Liver (tissue), 9 donors: ENCODE measurements around the gene PLEKHA5. TPM values are rescaled to one million over a fixed set of nuclear protein-coding genes. Genes with fewer than 3 reads are reported as not detected.

Experiments used
- DNase-seq: peaks from one replicate; pipeline ENCODE4 v3.0.0-alpha.2; 2017; ENCODE audit warnings: low spot score
- H3K27ac ChIP-seq, 2 donors: one replicate each; pipeline ENCODE4 v1.7.0; 2013; ENCODE audit warnings: inconsistent platforms in 2 of 2, low read length in 2 of 2, control low read depth in 1 of 2, low read depth in 1 of 2, mild to moderate bottlenecking in 1 of 2
- H3K27me3 ChIP-seq, 4 donors: one replicate each; pipeline versions ENCODE4 v1.6.1 to v1.7.0; 2013; ENCODE audit warnings: low read length in 3 of 4, inconsistent platforms in 1 of 4, mild to moderate bottlenecking in 1 of 4, moderate library complexity in 1 of 4; ENCODE audit not compliant: control insufficient read depth in 4 of 4, insufficient read depth in 4 of 4
- H3K36me3 ChIP-seq, 4 donors: one replicate each; pipeline versions ENCODE4 v1.6.1 to v1.7.0; 2013; ENCODE audit warnings: low read length in 3 of 4, mild to moderate bottlenecking in 3 of 4, low read depth in 1 of 4, moderate library complexity in 1 of 4; ENCODE audit not compliant: control insufficient read depth in 4 of 4, insufficient read depth in 3 of 4
- H3K4me1 ChIP-seq, 4 donors: one replicate each; pipeline versions ENCODE4 v1.6.1 to v1.7.0; 2013; ENCODE audit warnings: low read length in 3 of 4, mild to moderate bottlenecking in 3 of 4, moderate library complexity in 1 of 4; ENCODE audit not compliant: control insufficient read depth in 4 of 4, insufficient read depth in 4 of 4
- H3K4me3 ChIP-seq, 3 donors: one replicate each; pipeline versions ENCODE4 v1.6.1 to v1.7.0; 2013; ENCODE audit warnings: low read length in 3 of 3, control low read depth in 1 of 3, low read depth in 1 of 3, mild to moderate bottlenecking in 1 of 3
- H3K9ac ChIP-seq, 2 donors: one replicate each; pipeline ENCODE4 v1.7.0; 2013; ENCODE audit warnings: low read length in 2 of 2, mild to moderate bottlenecking in 2 of 2, moderate library complexity in 2 of 2, control low read depth in 1 of 2, low read depth in 1 of 2
- H3K9me3 ChIP-seq, 4 donors: one replicate each; pipeline versions ENCODE4 v1.6.1 to v1.7.0; 2013; ENCODE audit warnings: low read length in 3 of 4; ENCODE audit not compliant: control insufficient read depth in 4 of 4
- FOXA1 ChIP-seq: IDR thresholded peaks from 2 replicates; pipeline ENCODE4 v1.6.1; 2016; ENCODE audit warnings: antibody characterized with exemption
- GABPA ChIP-seq, 2 donors: IDR thresholded peaks in 1 of 2; conservative IDR thresholded peaks in 1 of 2; 2 replicates each; pipeline ENCODE4 v1.6.1; 2016; ENCODE audit warnings: antibody characterized with exemption in 2 of 2, mild to moderate bottlenecking in 1 of 2, moderate library complexity in 1 of 2
- HNF4A ChIP-seq, 2 donors: conservative IDR thresholded peaks; 2 replicates each; pipeline ENCODE4 v1.6.1; 2016; ENCODE audit warnings: antibody characterized with exemption in 2 of 2, mild to moderate bottlenecking in 2 of 2
- HNF4G ChIP-seq: IDR thresholded peaks from 2 replicates; pipeline ENCODE4 v1.6.1; 2016; ENCODE audit warnings: antibody characterized with exemption
- JUND ChIP-seq, 2 donors: IDR thresholded peaks; 2 replicates each; pipeline ENCODE4 v1.6.1; 2016; ENCODE audit warnings: antibody characterized with exemption in 2 of 2
- NR2F2 ChIP-seq: IDR thresholded peaks from 2 replicates; pipeline ENCODE4 v1.6.1; 2016; ENCODE audit warnings: antibody characterized with exemption
- RAD21 ChIP-seq, 2 donors: IDR thresholded peaks; 2 replicates each; pipeline ENCODE4 v1.6.1; 2016; ENCODE audit warnings: antibody characterized with exemption in 2 of 2, mild to moderate bottlenecking in 2 of 2
- RXRA ChIP-seq, 2 donors: IDR thresholded peaks; 2 replicates each; pipeline ENCODE4 v1.6.1; 2017 to 2018; ENCODE audit warnings: antibody characterized with exemption in 2 of 2, mild to moderate bottlenecking in 1 of 2
- SP1 ChIP-seq: IDR thresholded peaks from 2 replicates; pipeline ENCODE4 v1.6.1; 2018; ENCODE audit warnings: antibody characterized with exemption, mild to moderate bottlenecking
- TAF1 ChIP-seq: conservative IDR thresholded peaks from 2 replicates; pipeline ENCODE4 v1.6.1; 2016; ENCODE audit warnings: antibody characterized with exemption, mild to moderate bottlenecking
- YY1 ChIP-seq: IDR thresholded peaks from 2 replicates; pipeline ENCODE4 v1.6.1; 2016; ENCODE audit warnings: antibody characterized with exemption, mild to moderate bottlenecking
- WGBS: extraction: QIAGEN DNeasy Blood & Tissue Kit; methylation state at CpG from one replicate; pipeline ENCODE4 v1.1.7; 2013; 5-methylcytosine and 5-hydroxymethylcytosine counted together
- polyA plus RNA-seq, 2 donors: library from polyadenylated mRNA; stranded (reverse) in 1 of 2; unstranded in 1 of 2; fragments of 200-250 nt in 1 of 2; fragments of >200 nt in 1 of 2; fragmentation: Nextera tagmentation in 1 of 2; extraction: Ambion mirVana in 1 of 2; gene quantifications; one replicate each; pipeline versions ENCODE4 v1.2.1 to v1.2.3, GENCODE V29; 2013 to 2015
- total RNA-seq, 2 donors: library from RNA; depleted of rRNA; stranded (reverse); fragments of >200 nt; gene quantifications; one replicate each; pipeline ENCODE4 v1.2.3, GENCODE V29; 2014
- TF ChIP-seq, protein P1 (sequence below): IDR thresholded peaks from 2 replicates; pipeline ENCODE4 v1.6.1; 2016; ENCODE audit warnings: antibody characterized with exemption
- TF ChIP-seq, protein P2 (sequence below): IDR thresholded peaks from 2 replicates; pipeline ENCODE4 v1.6.1; 2016; ENCODE audit warnings: antibody characterized with exemption
- TF ChIP-seq, protein P3 (sequence below): IDR thresholded peaks from 2 replicates; pipeline ENCODE4 v1.6.1; 2016; ENCODE audit warnings: antibody characterized with exemption, mild to moderate bottlenecking
- TF ChIP-seq, protein P4 (sequence below): IDR thresholded peaks from 2 replicates; pipeline ENCODE4 v1.6.1; 2016; ENCODE audit warnings: antibody characterized with exemption
- TF ChIP-seq, protein P5 (sequence below): fragments of 150-350 bp; IDR thresholded peaks from 2 replicates; pipeline ENCODE4 v1.5.1; 2017; ENCODE audit warnings: improper control_type of control experiment, low read depth, low read length; ENCODE audit not compliant: missing input control
- donor health status: healthy.
- donor health status: healthy.
- donor health status: healthy.
- donor health status: healthy.
- donor health status: healthy.

The PLEKHA5 gene
- total and polyA plus RNA-seq, 4 donors: 4.6 to 25.5 (median 16.8) TPM

DNA sequence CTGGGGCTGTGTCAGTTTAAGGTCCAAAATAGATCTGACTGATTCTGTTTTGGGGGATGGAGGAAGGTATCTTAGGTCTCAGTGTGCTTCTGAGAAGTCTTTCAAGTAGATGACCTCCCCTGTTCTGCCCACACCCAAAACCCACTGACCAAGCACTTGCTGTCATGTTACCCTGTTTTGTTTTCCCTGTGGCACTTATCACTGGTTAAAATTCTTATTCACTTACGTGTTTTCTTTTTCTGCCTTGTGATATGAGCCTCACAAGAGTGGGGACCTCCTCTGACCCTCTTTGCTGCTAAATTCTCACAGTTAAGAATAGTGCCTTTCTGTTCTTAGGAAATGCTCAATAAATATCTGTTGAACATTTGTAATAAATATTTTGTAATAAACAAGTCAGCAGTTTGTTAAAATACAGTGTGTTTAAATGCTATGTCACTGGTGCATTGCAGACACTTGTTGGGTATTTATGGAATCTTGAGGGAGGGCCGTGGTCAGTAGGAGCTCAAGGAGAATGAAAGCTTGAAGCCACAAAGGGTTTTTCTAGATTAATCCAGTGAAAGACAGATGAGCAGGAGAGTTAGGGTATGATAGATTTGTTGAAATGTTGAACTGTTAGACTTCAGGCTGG is 20.9 kb downstream of the PLEKHA5 start:
- Histone ChIP-seq H3K9ac (no peak overlapping the region), H3K36me3 (peaks cover 0 to 2% (median 0%) of the 10 kb centered on the region in 4 donors), H3K9me3 (no peaks in the 10 kb centered on the region), H3K4me3 (no peak overlapping the region), H3K27ac (no peak overlapping the region), H3K4me1 (peaks cover 0 to 9% (median 4%) of the 10 kb centered on the region in 4 donors), H3K27me3 (no peaks in the 10 kb centered on the region)
- DNase-seq: no peak
- WGBS: 90% methylated on average over 2 of the region's 2 CpGs
- TF ChIP-seq TAF1 (no peak), NR2F2 (no peak), GABPA (IDR thresholded peaks at IDR 0.05 in 1 of 2, conservative IDR thresholded peaks at IDR 0.05 in 1 of 2) (no peak), HNF4G (no peak), RXRA (IDR thresholded peaks at IDR 0.05) (no peak), HNF4A (conservative IDR thresholded peaks at IDR 0.05) (no peak), YY1 (no peak), JUND (IDR thresholded peaks at IDR 0.05) (no peak), SP1 (no peak), RAD21 (IDR thresholded peaks at IDR 0.05) (no peak), FOXA1 (no peak)
- TF ChIP-seq, protein P1, sequence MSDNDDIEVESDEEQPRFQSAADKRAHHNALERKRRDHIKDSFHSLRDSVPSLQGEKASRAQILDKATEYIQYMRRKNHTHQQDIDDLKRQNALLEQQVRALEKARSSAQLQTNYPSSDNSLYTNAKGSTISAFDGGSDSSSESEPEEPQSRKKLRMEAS: no peak
- TF ChIP-seq, protein P2, sequence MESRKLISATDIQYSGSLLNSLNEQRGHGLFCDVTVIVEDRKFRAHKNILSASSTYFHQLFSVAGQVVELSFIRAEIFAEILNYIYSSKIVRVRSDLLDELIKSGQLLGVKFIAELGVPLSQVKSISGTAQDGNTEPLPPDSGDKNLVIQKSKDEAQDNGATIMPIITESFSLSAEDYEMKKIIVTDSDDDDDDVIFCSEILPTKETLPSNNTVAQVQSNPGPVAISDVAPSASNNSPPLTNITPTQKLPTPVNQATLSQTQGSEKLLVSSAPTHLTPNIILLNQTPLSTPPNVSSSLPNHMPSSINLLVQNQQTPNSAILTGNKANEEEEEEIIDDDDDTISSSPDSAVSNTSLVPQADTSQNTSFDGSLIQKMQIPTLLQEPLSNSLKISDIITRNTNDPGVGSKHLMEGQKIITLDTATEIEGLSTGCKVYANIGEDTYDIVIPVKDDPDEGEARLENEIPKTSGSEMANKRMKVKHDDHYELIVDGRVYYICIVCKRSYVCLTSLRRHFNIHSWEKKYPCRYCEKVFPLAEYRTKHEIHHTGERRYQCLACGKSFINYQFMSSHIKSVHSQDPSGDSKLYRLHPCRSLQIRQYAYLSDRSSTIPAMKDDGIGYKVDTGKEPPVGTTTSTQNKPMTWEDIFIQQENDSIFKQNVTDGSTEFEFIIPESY: no peak
- TF ChIP-seq, protein P3, sequence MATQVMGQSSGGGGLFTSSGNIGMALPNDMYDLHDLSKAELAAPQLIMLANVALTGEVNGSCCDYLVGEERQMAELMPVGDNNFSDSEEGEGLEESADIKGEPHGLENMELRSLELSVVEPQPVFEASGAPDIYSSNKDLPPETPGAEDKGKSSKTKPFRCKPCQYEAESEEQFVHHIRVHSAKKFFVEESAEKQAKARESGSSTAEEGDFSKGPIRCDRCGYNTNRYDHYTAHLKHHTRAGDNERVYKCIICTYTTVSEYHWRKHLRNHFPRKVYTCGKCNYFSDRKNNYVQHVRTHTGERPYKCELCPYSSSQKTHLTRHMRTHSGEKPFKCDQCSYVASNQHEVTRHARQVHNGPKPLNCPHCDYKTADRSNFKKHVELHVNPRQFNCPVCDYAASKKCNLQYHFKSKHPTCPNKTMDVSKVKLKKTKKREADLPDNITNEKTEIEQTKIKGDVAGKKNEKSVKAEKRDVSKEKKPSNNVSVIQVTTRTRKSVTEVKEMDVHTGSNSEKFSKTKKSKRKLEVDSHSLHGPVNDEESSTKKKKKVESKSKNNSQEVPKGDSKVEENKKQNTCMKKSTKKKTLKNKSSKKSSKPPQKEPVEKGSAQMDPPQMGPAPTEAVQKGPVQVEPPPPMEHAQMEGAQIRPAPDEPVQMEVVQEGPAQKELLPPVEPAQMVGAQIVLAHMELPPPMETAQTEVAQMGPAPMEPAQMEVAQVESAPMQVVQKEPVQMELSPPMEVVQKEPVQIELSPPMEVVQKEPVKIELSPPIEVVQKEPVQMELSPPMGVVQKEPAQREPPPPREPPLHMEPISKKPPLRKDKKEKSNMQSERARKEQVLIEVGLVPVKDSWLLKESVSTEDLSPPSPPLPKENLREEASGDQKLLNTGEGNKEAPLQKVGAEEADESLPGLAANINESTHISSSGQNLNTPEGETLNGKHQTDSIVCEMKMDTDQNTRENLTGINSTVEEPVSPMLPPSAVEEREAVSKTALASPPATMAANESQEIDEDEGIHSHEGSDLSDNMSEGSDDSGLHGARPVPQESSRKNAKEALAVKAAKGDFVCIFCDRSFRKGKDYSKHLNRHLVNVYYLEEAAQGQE: no peak
- TF ChIP-seq, protein P4, sequence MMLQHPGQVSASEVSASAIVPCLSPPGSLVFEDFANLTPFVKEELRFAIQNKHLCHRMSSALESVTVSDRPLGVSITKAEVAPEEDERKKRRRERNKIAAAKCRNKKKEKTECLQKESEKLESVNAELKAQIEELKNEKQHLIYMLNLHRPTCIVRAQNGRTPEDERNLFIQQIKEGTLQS: no peak
- TF ChIP-seq, protein P5, sequence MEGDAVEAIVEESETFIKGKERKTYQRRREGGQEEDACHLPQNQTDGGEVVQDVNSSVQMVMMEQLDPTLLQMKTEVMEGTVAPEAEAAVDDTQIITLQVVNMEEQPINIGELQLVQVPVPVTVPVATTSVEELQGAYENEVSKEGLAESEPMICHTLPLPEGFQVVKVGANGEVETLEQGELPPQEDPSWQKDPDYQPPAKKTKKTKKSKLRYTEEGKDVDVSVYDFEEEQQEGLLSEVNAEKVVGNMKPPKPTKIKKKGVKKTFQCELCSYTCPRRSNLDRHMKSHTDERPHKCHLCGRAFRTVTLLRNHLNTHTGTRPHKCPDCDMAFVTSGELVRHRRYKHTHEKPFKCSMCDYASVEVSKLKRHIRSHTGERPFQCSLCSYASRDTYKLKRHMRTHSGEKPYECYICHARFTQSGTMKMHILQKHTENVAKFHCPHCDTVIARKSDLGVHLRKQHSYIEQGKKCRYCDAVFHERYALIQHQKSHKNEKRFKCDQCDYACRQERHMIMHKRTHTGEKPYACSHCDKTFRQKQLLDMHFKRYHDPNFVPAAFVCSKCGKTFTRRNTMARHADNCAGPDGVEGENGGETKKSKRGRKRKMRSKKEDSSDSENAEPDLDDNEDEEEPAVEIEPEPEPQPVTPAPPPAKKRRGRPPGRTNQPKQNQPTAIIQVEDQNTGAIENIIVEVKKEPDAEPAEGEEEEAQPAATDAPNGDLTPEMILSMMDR: no peak
